OCI-LY7 (cell line): ENCODE measurements around the gene COL4A4. TPM values are rescaled to one million over a fixed set of nuclear protein-coding genes. Genes with fewer than 3 reads are reported as not detected.

Experiments
- BruUV-seq: library from RNA; stranded (reverse); fragments of 400-500 nt; replicated peaks from 2 replicates; lab custom pipeline; 2021; lab: Mats Ljungman, UMichigan
- CTCF ChIA-PET: fragments of 300-600 bp; sonication (Branson Sonifier 250); formaldehyde crosslinking; loops from one replicate; lab custom pipeline; 2022; ENCODE audit warnings: antibody characterized with exemption; ENCODE audit not compliant: unreplicated experiment; lab: Charles Lee
- POLR2A ChIA-PET: fragments of 300-600 bp; sonication (Branson Sonifier 250); formaldehyde crosslinking; loops from one replicate; lab custom pipeline; 2022; ENCODE audit warnings: antibody characterized with exemption; lab: Charles Lee
- DNase-seq: peaks from one replicate; pipeline ENCODE4 v3.0.0-alpha.2; 2015; ENCODE audit warnings: low spot score
- H2AFZ ChIP-seq: fragments of 200-600 bp; sonication (generic), shearing (Covaris generic); 2 replicates; pipeline ENCODE4 v1.6.1; 2014; ENCODE audit warnings: mild to moderate bottlenecking, antibody characterized with exemption, low read length, moderate library complexity
- H3K27ac ChIP-seq: fragments of 200-600 bp; sonication (generic); 2 replicates; pipeline ENCODE4 v1.5.1; 2014; ENCODE audit warnings: mixed run types, low read depth, mild to moderate bottlenecking, moderate library complexity, low read length, inconsistent platforms; ENCODE audit not compliant: poor library complexity, severe bottlenecking
- H3K36me3 ChIP-seq: fragments of 200-600 bp; sonication (generic); 2 replicates; pipeline ENCODE4 v1.6.1; 2014; ENCODE audit warnings: mild to moderate bottlenecking, antibody characterized with exemption, low read length, moderate library complexity, mixed read lengths; ENCODE audit not compliant: insufficient read depth
- H3K4me1 ChIP-seq: fragments of 200-600 bp; sonication (generic); 2 replicates; pipeline ENCODE4 v1.5.1; 2014; ENCODE audit warnings: mild to moderate bottlenecking, low read length; ENCODE audit not compliant: insufficient read depth, poor library complexity, severe bottlenecking
- H3K4me2 ChIP-seq: fragments of 200-600 bp; sonication (generic); 2 replicates; pipeline ENCODE4 v1.6.1; 2014; ENCODE audit warnings: mild to moderate bottlenecking, low read length
- H3K4me3 ChIP-seq: fragments of 200-600 bp; sonication (generic); 2 replicates; pipeline ENCODE4 v1.5.1; 2014; ENCODE audit warnings: mild to moderate bottlenecking, low read depth, low read length; ENCODE audit not compliant: poor library complexity, severe bottlenecking
- H3K79me2 ChIP-seq: fragments of 200-600 bp; sonication (generic); 2 replicates; pipeline ENCODE4 v1.6.1; 2016; ENCODE audit warnings: low read depth, mild to moderate bottlenecking, low read length, moderate library complexity, mixed read lengths; ENCODE audit not compliant: insufficient read depth
- H3K9me2 ChIP-seq: fragments of 200-600 bp; sonication (generic); 2 replicates; pipeline ENCODE4 v1.6.1; 2016; ENCODE audit warnings: mild to moderate bottlenecking, low read length, mixed read lengths; ENCODE audit not compliant: insufficient read depth
- H3K9me3 ChIP-seq: fragments of 200-600 bp; sonication (generic); 2 replicates; pipeline ENCODE4 v1.6.1; 2014; ENCODE audit warnings: mild to moderate bottlenecking, mixed run types, low read length, mixed read lengths
- H4K20me1 ChIP-seq: fragments of 200-600 bp; sonication (generic); 2 replicates; pipeline ENCODE4 v1.6.1; 2014; ENCODE audit warnings: mild to moderate bottlenecking, antibody characterized with exemption, low read length, moderate library complexity, mixed read lengths; ENCODE audit not compliant: insufficient read depth
- EZH2phosphoT487 ChIP-seq: fragments of 200-600 bp; sonication (generic); IDR thresholded peaks from 2 replicates; pipeline ENCODE4 v1.6.1; 2018; ENCODE audit warnings: low read depth, borderline replicate concordance, mild to moderate bottlenecking, mixed run types, antibody characterized with exemption, low read length, moderate library complexity, mixed read lengths
- intact Hi-C: fragments of 100-400 bp; cut with micrococcal nuclease; formaldehyde crosslinking; loops from one replicate; pipeline ENCODE4 v1.10.0; 2022; ENCODE audit not compliant: unreplicated experiment
- total RNA-seq, 2 experiments: library from RNA; depleted of rRNA in 1 of 2; stranded (reverse); fragments of >200 nt in 1 of 2; shearing (Covaris generic) in 1 of 2; gene quantifications; 2 replicates each; pipeline ENCODE4 v1.2.3, GENCODE V29; 2014 to 2022
- TF ChIP-seq, protein P1 (sequence below): fragments of 200-600 bp; sonication (generic); conservative IDR thresholded peaks from 2 replicates; pipeline ENCODE4 v1.5.1; 2014; ENCODE audit warnings: mild to moderate bottlenecking, antibody characterized with exemption, low read length, moderate library complexity, mixed read lengths

The COL4A4 gene
- total RNA-seq, 2 experiments from 2014 or later: 0.16 to 7.0 TPM

DNA sequence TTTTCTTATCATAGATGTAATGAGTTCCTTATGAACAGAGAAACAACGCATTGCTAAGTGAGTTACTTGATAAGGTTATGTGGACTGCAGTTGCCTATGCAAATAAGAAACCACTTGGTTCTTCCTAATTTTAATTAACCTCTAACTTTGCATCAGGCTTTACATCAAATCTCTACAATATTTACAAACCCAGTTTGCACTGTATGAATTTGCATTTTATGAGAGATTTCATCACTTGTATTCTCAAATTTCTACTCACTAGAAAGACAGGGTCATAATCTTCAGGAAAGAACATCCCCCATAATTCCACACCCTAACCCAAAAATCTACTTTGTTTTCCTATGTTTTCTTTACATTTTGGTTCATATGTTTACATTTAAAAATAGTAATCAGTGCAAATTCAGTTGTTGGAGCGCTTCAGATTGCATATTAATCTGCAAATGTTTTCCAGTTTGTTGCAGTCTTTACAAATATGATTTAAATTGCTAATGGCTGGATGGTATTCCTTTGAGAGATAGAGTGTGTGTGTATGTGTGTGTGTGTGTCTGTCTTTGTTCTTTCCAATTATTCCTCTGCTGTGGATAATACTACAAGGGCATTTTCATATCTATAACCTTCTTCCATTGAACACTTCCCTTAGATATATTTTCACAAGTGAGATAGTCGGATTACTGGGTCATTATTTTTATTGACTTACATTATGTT is 106.1 kb downstream of the COL4A4 start:
- no peaks in the 10 kb centered on the region for H3K4me1 ChIP-seq
- H2AFZ ChIP-seq: no peak overlapping the region
- ChIA-PET CTCF (no interaction called here), POLR2A (no interaction called here)
- H3K9me2 ChIP-seq: no peaks in the 10 kb centered on the region
- DNase-seq: no peak
- no peaks in the 10 kb centered on the region for H4K20me1 ChIP-seq
- intact Hi-C loops: no loop called here
- BruUV-seq: no TSS peak
- H3K9me3 ChIP-seq: no peaks in the 10 kb centered on the region
- H3K4me2 ChIP-seq: no peak overlapping the region
- H3K79me2 ChIP-seq: no peaks in the 10 kb centered on the region
- H3K27ac ChIP-seq: no peak overlapping the region
- H3K36me3 ChIP-seq: no peaks in the 10 kb centered on the region
- H3K4me3 ChIP-seq: no peak overlapping the region
- no peak for TF ChIP-seq EZH2phosphoT487
- TF ChIP-seq, protein P1, sequence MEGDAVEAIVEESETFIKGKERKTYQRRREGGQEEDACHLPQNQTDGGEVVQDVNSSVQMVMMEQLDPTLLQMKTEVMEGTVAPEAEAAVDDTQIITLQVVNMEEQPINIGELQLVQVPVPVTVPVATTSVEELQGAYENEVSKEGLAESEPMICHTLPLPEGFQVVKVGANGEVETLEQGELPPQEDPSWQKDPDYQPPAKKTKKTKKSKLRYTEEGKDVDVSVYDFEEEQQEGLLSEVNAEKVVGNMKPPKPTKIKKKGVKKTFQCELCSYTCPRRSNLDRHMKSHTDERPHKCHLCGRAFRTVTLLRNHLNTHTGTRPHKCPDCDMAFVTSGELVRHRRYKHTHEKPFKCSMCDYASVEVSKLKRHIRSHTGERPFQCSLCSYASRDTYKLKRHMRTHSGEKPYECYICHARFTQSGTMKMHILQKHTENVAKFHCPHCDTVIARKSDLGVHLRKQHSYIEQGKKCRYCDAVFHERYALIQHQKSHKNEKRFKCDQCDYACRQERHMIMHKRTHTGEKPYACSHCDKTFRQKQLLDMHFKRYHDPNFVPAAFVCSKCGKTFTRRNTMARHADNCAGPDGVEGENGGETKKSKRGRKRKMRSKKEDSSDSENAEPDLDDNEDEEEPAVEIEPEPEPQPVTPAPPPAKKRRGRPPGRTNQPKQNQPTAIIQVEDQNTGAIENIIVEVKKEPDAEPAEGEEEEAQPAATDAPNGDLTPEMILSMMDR: no peak

GRCh38 chr2:227057060-227057459 is 106.9 kb downstream of the COL4A4 start:
- H3K9me2 ChIP-seq: no peaks in the 10 kb centered on the region
- intact Hi-C loops: no loop called here
- H3K9me3 ChIP-seq: no peaks in the 10 kb centered on the region
- no peaks in the 10 kb centered on the region for H3K36me3 ChIP-seq
- no peak for DNase-seq
- no peaks in the 10 kb centered on the region for H4K20me1 ChIP-seq
- ChIA-PET POLR2A (interaction anchor here (0.6 kb wide), 1 partner anchor 257 kb away, joined by 3 read pairs; no protein-coding TSS in a partner anchor), CTCF (no interaction called here)
- H3K4me3 ChIP-seq: no peak overlapping the region
- no peak overlapping the region for H2AFZ ChIP-seq
- no peaks in the 10 kb centered on the region for H3K4me1 ChIP-seq
- no peak overlapping the region for H3K4me2 ChIP-seq
- TF ChIP-seq, protein P1: no peak
- no peak for TF ChIP-seq EZH2phosphoT487
- no TSS peak for BruUV-seq
- no peak overlapping the region for H3K27ac ChIP-seq
- H3K79me2 ChIP-seq: no peaks in the 10 kb centered on the region

DNA sequence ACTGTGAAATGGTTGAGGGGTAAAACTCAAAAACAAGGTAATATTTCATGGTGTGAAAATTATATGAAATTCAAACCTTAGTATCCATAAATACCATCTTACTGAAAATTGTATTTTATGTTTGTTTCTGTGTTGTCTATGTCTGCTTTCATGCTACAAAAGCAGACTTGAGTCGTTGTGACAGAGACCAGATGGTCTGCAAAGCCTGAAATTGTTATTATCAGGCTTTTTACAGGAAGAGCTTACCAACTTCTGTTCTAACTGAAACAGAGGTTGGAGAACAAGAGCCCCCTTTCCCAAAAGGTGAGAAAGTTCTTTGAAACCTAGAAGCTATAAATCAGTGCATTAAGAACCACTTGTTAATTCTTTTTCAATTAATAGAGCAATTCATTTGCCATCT is 110.0 kb downstream of the COL4A4 start:
- H3K4me2 ChIP-seq: no peak overlapping the region
- no TSS peak for BruUV-seq
- ChIA-PET POLR2A (interaction anchor here (0.8 kb wide), 1 partner anchor 9 kb away, joined by 3 read pairs; no protein-coding TSS in a partner anchor), CTCF (no interaction called here)
- H3K4me1 ChIP-seq: no peaks in the 10 kb centered on the region
- TF ChIP-seq, protein P1: no peak
- no peak for TF ChIP-seq EZH2phosphoT487
- H3K9me3 ChIP-seq: no peaks in the 10 kb centered on the region
- no peaks in the 10 kb centered on the region for H3K79me2 ChIP-seq
- H2AFZ ChIP-seq: no peak overlapping the region
- no peaks in the 10 kb centered on the region for H3K9me2 ChIP-seq
- no peak overlapping the region for H3K27ac ChIP-seq
- H4K20me1 ChIP-seq: no peaks in the 10 kb centered on the region
- no peak overlapping the region for H3K4me3 ChIP-seq
- no peaks in the 10 kb centered on the region for H3K36me3 ChIP-seq
- DNase-seq: no peak
- intact Hi-C loops: no loop called here
